GM21528 (cell line): ENCODE results near the gene TM4SF18.
"Not testable (repeated sequence)": the region's sequence is repeated elsewhere in the genome, so short reads cannot be mapped to it uniquely, and the experiment has no call there.

Experiments
- ATAC-seq: cut with Tn5 transposase; IDR thresholded peaks from one replicate; pipeline ENCODE4 v1.9.1; 2021; ENCODE audit warnings: mild to moderate bottlenecking, moderate library complexity; ENCODE audit not compliant: unreplicated experiment, low FRiP score

Gene TM4SF18

GRCh38 chr3:149333176-149333859 lies at the start of gene TM4SF18:
TM4SF18 (minus strand) TSS chr3:149333636; CDS start chr3:149333382, 254 bp downstream.
- no peak for ATAC-seq

- no peak for ATAC-seq
Measured at GRCh38 chr3:149382518-149382917, 49.1 kb upstream of the TM4SF18 start.

- no peak for ATAC-seq
Measured at GRCh38 chr3:149382101-149382467, 48.6 kb upstream of the TM4SF18 start.

GRCh38 chr3:149381173-149382100 lies 48.0 kb upstream of the TM4SF18 start:
- no peak for ATAC-seq

- not testable (repeated sequence) for ATAC-seq
Measured at GRCh38 chr3:149380220-149380619, 46.8 kb upstream of the TM4SF18 start.

GRCh38 chr3:149378478-149379309 lies 45.3 kb upstream of the TM4SF18 start:
- no peak for ATAC-seq

- ATAC-seq = no peak
Measured at GRCh38 chr3:149377408-149378364, 44.2 kb upstream of the TM4SF18 start, which contains the start of gene TM4SF1. TM4SF1 (minus strand) TSS chr3:149377649; CDS start chr3:149377547, 102 bp downstream.

- ATAC-seq = no peak
Measured at GRCh38 chr3:149376718-149377407, 43.4 kb upstream of the TM4SF18 start.

- ATAC-seq = no peak
Measured at GRCh38 chr3:149375501-149376196, 42.2 kb upstream of the TM4SF18 start.

- ATAC-seq = no peak
Measured at GRCh38 chr3:149374793-149375500, 41.5 kb upstream of the TM4SF18 start.

- no peak for ATAC-seq
Measured at GRCh38 chr3:149374391-149374790, 41.0 kb upstream of the TM4SF18 start.

GRCh38 chr3:149373235-149374125 lies 40.0 kb upstream of the TM4SF18 start:
- no peak for ATAC-seq

- no peak for ATAC-seq
Measured at GRCh38 chr3:149371723-149372114, 38.3 kb upstream of the TM4SF18 start.

GRCh38 chr3:149371001-149371722 lies 37.7 kb upstream of the TM4SF18 start:
- ATAC-seq = no peak

GRCh38 chr3:149369991-149370866 lies 36.8 kb upstream of the TM4SF18 start:
- ATAC-seq = no peak
